Measurements from ENCODE around the gene HPGD. TPM values are rescaled to one million over a fixed set of nuclear protein-coding genes. Genes with fewer than 3 reads are reported as not detected.

The HPGD gene
- total RNA-seq, 1 experiment from 2014 or later, result 91.5 TPM

GRCh38 chr4:174554231-174554728 lies 32.0 kb upstream of the HPGD start:
- Histone ChIP-seq H3K9me3 (no peaks in the 10 kb centered on the region), H3K36me3 (ENCODE audit: control insufficient read depth, insufficient read depth, low read length) (no peaks in the 10 kb centered on the region), H3K4me1 (no peaks in the 10 kb centered on the region), H3K27me3 (replicated peaks; ENCODE audit: control insufficient read depth, insufficient read depth, low read length) (no peaks in the 10 kb centered on the region), H3K4me3 (ENCODE audit: low read depth, low read length) (no peak overlapping the region)
- H3K36me3 Mint-ChIP-seq (ENCODE audit: insufficient read depth, unreplicated experiment), result no peaks in the 10 kb centered on the region
- BruUV-seq (replicated peaks), result no TSS peak
- H3K4me1 Mint-ChIP-seq (ENCODE audit: low read depth, unreplicated experiment), result peaks cover 6% of the 10 kb centered on the region
- no peak for DNase-seq
- no peak for TF ChIP-seq CTCF (IDR thresholded peaks at IDR 0.05; ENCODE audit: insufficient read depth in 1 of 2, low read depth in 1 of 2, low read length in 1 of 2, severe bottlenecking in 1 of 2, unreplicated experiment in 1 of 2)
- peaks cover 11% of the 10 kb centered on the region for H3K9me3 Mint-ChIP-seq (ENCODE audit: unreplicated experiment)
- CTCF ChIA-PET, result no interaction called here
- intact Hi-C loops (cut with micrococcal nuclease; ENCODE audit: unreplicated experiment), result no loop called here
- no peak overlapping the region for H3K4me3 Mint-ChIP-seq (ENCODE audit: unreplicated experiment)
- POLR2A ChIA-PET, result interaction anchor here (0.6 kb wide), 1 partner anchor 22 kb away, joined by 3 read pairs; no protein-coding TSS in a partner anchor
- no peaks in the 10 kb centered on the region for H3K27me3 Mint-ChIP-seq (ENCODE audit: insufficient read depth, unreplicated experiment)
- H3K27ac Mint-ChIP-seq (ENCODE audit: unreplicated experiment), result no peak overlapping the region

GRCh38 chr4:174553828-174554227 lies 31.5 kb upstream of the HPGD start:
- H3K9me3 Mint-ChIP-seq (ENCODE audit: unreplicated experiment), result peaks cover 14% of the 10 kb centered on the region
- no peak for TF ChIP-seq CTCF (IDR thresholded peaks at IDR 0.05; ENCODE audit: insufficient read depth in 1 of 2, low read depth in 1 of 2, low read length in 1 of 2, severe bottlenecking in 1 of 2, unreplicated experiment in 1 of 2)
- H3K4me1 ChIP-seq, result no peaks in the 10 kb centered on the region
- POLR2A ChIA-PET, result no interaction called here
- H3K36me3 ChIP-seq (ENCODE audit: control insufficient read depth, insufficient read depth, low read length), result no peaks in the 10 kb centered on the region
- no peaks in the 10 kb centered on the region for H3K9me3 ChIP-seq
- no peaks in the 10 kb centered on the region for H3K27me3 ChIP-seq (replicated peaks; ENCODE audit: control insufficient read depth, insufficient read depth, low read length)
- no peak for DNase-seq
- H3K4me1 Mint-ChIP-seq (ENCODE audit: low read depth, unreplicated experiment), result peaks cover 6% of the 10 kb centered on the region
- no peak overlapping the region for H3K4me3 Mint-ChIP-seq (ENCODE audit: unreplicated experiment)
- no peaks in the 10 kb centered on the region for H3K36me3 Mint-ChIP-seq (ENCODE audit: insufficient read depth, unreplicated experiment)
- H3K27ac Mint-ChIP-seq (ENCODE audit: unreplicated experiment), result no peak overlapping the region
- H3K27me3 Mint-ChIP-seq (ENCODE audit: insufficient read depth, unreplicated experiment), result no peaks in the 10 kb centered on the region
- CTCF ChIA-PET, result no interaction called here
- BruUV-seq (replicated peaks), result no TSS peak
- intact Hi-C loops (cut with micrococcal nuclease; ENCODE audit: unreplicated experiment), result no loop called here
- no peak overlapping the region for H3K4me3 ChIP-seq (ENCODE audit: low read depth, low read length)

DNA sequence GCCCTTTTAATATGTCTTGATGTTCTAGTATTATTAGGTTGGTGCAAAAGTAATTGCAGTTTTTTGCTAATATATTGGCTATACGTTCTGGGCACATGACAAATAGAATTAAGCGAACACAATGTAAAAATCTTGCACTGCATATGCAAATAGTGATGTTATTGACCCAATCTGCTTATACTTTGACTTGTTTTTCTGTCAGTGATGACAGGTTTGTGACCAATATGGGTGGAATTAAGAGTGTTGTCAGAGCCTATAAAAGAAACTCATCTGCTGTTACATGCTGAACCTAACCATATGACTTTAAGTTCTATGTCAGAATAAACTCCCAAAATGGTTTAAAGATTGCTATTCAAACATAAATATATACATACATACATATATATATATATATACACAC lies 30.7 kb upstream of the HPGD start:
- intact Hi-C loops (cut with micrococcal nuclease; ENCODE audit: unreplicated experiment), result no loop called here
- Mint-ChIP-seq H3K36me3 (ENCODE audit: insufficient read depth, unreplicated experiment) (no peaks in the 10 kb centered on the region), H3K27me3 (ENCODE audit: insufficient read depth, unreplicated experiment) (no peaks in the 10 kb centered on the region), H3K4me3 (ENCODE audit: unreplicated experiment) (no peak overlapping the region), H3K9me3 (ENCODE audit: unreplicated experiment) (peaks cover 22% of the 10 kb centered on the region), H3K4me1 (ENCODE audit: low read depth, unreplicated experiment) (peaks cover 6% of the 10 kb centered on the region), H3K27ac (ENCODE audit: unreplicated experiment) (no peak overlapping the region)
- H3K4me3 ChIP-seq (ENCODE audit: low read depth, low read length), result no peak overlapping the region
- no peaks in the 10 kb centered on the region for H3K36me3 ChIP-seq (ENCODE audit: control insufficient read depth, insufficient read depth, low read length)
- POLR2A ChIA-PET, result no interaction called here
- TF ChIP-seq CTCF (IDR thresholded peaks at IDR 0.05; ENCODE audit: insufficient read depth in 1 of 2, low read depth in 1 of 2, low read length in 1 of 2, severe bottlenecking in 1 of 2, unreplicated experiment in 1 of 2), result no peak
- no peaks in the 10 kb centered on the region for H3K4me1 ChIP-seq
- no peaks in the 10 kb centered on the region for H3K9me3 ChIP-seq
- no peak for DNase-seq
- CTCF ChIA-PET, result no interaction called here
- no TSS peak for BruUV-seq (replicated peaks)
- H3K27me3 ChIP-seq (replicated peaks; ENCODE audit: control insufficient read depth, insufficient read depth, low read length), result no peaks in the 10 kb centered on the region
